NCI-H82 treated with DMSO at 0.1 percent for 48 hours (cell line): ENCODE results near the gene TUBGCP2.

Experiments used
- DNase-seq: peaks from one replicate; lab custom pipeline; 2025; ENCODE audit not compliant: unreplicated experiment; lab: John Stamatoyannopoulos, UW

The TUBGCP2 gene

DNA sequence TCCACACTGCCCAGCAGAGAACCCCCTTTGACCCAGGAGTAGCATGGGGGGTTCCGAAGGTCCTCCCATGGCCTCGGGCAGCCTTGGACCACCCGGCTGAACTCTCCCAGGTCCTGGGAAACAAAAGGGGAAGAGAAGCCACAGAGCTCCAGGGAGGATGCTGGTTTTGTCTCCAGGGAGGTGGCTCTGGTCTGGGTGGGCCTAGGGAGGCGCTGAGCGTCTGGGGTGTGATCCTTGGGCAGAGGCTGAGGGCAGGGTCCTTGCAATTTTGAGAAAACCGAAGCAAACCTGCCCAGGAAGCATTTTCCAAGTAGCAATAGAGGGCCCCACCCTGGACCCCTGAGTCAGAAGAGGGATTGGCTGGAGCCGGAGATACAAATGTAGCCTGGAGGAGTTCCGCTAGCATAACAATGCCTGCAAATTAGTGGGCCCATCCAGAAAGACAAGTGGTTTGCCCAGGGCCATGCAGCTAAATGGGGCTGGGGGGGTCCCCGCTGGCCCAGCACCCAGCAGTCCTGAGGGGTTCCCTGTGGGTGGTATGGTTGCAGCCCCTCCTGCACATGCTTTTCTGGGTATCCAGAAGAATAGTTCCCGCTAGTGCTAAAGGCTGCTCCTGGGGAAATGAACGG lies 76.6 kb downstream of the TUBGCP2 start:
- DNase-seq, result no peak

DNA sequence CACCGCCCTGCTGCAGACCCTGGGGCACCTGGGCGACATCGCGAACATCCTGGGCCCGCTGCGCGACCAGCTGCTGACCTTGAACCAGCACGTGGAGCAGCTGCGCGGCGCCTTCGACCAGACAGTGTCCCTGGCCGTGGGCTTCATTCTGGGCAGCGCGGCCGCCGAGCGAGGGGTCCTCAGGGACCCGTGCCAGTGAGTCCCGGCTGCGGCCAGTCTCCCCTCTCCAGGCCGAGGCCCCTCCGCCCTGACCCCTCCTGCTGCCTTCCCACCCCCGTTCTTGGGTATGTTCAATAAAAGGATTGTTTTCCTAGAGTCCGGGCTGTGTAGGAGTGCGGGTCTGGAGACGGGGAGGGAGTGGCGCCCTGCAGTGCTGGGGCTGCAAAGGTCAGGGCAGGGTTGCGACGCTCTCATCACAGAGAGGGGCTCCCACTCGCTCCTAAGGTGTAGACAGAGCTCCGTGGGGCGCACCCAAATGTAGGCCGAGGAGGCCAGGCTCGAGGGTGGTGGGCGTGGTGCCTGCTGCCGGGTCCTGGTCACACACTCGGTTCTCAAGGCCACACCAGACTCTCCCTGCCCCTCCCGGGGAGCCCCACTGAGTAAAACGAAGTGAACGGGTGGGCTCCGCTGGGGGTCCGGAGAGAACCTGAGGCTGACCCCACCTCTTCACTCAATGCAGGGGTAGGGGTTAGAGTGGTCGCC lies 77.3 kb downstream of the TUBGCP2 start:
- no peak for DNase-seq

DNA sequence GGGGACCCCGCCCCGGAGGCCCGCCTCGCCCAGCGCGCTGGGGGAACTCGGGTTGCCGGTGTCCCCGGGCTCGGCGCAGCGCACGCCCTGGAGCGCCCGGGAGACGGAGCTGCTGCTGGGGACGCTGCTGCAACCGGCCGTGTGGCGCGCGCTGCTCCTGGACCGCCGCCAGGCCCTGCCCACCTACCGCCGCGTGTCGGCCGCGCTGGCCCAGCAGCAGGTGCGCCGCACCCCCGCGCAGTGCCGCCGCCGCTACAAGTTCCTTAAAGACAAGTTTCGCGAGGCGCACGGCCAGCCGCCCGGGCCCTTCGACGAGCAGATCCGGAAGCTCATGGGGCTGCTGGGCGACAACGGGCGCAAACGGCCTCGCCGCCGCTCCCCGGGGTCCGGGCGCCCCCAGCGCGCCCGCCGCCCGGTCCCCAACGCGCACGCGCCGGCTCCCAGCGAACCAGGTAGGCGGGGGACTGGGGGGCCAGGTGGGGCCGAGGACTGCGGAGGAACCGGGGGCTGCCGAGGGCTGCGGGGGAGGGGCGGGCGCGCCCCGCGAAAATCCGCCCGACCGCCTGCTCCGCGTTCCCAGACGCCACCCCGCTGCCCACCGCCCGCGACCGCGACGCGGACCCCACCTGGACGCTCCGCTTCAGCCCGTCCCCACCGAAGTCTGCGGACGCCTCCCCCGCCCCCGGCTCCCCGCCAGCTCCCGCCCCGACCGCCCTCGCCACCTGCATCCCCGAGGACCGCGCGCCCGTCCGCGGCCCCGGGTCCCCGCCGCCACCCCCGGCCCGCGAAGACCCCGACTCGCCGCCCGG lies 78.1 kb downstream of the TUBGCP2 start:
- DNase-seq, result no peak

DNA sequence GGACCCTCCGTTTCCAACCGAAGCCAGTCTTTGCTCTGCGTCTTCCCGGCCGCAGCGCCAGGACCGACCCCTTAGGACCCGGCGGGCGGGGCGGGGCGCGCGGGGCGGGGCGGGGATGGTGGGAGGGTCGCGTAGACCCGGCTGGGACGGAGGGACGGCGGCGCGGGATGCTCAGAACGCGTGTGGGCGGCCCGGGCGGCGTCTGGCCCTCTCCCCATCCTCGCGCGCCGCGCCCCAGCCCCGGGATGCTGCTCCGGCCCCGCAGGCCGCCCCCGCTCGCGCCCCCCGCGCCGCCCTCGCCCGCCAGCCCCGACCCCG lies 78.7 kb downstream of the TUBGCP2 start, which contains the start of gene UTF1:
Gene UTF1 (plus strand): TSS at position 174 of the 318 bp plus-strand sequence. CDS start 72 bp downstream, at position 246.
- no peak for DNase-seq

DNA sequence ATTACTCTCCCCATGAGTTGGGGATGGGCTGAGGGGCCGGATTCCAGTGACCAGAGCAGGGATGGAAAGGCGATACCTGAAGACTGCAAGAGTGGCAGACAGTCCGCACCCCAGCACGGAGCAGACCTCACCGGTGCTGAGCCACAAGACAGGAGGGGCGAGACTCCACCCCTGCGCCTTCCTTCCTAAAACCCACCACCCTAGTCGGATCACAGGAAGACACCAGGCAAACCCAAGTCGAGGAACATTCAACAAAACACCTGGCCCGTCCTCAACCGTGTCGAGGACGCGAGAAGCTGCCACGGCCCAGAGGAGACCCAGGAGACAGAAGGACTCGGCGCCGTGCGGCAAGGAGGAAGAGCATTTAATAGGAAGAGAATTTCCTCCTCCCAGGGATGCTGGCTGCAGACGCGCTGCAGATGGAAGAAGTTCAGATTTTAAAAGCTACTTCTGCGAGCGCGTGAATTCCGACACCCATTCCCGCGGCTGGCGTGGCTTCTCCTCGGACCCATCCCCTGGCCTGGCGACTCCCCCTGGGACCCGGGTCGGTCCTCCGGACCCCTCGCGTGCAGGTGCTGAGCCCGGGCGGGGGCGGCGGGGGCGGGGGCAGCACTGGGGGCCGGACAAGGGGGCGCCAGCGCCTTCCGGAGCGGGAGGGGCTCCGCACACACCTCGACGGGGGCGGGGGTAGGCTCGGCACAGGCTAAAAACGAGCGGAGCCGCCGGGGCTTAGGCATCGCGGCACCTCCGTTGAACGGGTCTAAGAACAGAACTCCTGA lies 79.2 kb downstream of the TUBGCP2 start:
- no peak for DNase-seq
